Measurements from ENCODE around the gene RAB37. TPM values are rescaled to one million over a fixed set of nuclear protein-coding genes. Genes with fewer than 3 reads are reported as not detected.

RAB37 gene
- total and polyA plus RNA-seq, 2 of the 8 experiments (the other 6 are each of a cell fraction or from before 2014, with no cell fraction given): 5.5 to 6.1 TPM

DNA sequence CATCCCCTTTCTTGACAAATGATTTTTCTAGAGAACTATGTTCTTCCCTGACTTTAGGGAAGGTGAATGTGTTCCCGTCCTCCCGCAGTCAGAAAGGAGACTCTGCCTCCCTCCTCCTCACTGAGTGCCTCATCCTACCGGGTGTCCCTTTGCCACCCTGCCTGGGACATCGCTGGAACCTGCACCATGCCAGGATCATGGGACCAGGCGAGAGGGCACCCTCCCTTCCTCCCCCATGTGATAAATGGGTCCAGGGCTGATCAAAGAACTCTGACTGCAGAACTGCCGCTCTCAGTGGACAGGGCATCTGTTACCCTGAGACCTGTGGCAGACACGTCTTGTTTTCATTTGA is 31.7 kb downstream of the RAB37 start:
- Histone ChIP-seq H3K79me2 (ENCODE audit: control insufficient read depth in 1 of 2, insufficient read depth in 2 of 2, low read length in 2 of 2) (no peaks in the 10 kb centered on the region; a peak in 1 of 4 replicates), H2BK20ac (ENCODE audit: low read length) (0 out of 2 replicates have a peak overlapping the region, but pooled peaks have one; percentile 18), H3K4ac (replicated peaks; ENCODE audit: insufficient read length, low read depth, low read length) (no peak overlapping the region), H3K27ac (ENCODE audit: low read depth, low read length) (no peak overlapping the region), H3K79me1 (ENCODE audit: low read depth, low read length) (peaks cover 2% of the 10 kb centered on the region; the same call in 1 of the 2 replicates), H3K18ac (ENCODE audit: extremely low read depth, low read length) (no peak overlapping the region), H2AFZ (ENCODE audit: low read length) (no peak overlapping the region), H3K4me3 (ENCODE audit: extremely low read depth in 1 of 4, insufficient read depth in 2 of 4, low read depth in 3 of 4, low read length in 4 of 4) (no peak overlapping the region), H2AK5ac (ENCODE audit: low read depth, low read length) (no peak overlapping the region), H4K5ac (ENCODE audit: insufficient read length, low read depth, low read length) (no peak overlapping the region), H2BK12ac (ENCODE audit: low read depth, low read length) (no peak overlapping the region), H3K4me2 (ENCODE audit: insufficient read depth in 1 of 2, low read depth in 2 of 2, low read length in 2 of 2) (no peak overlapping the region), H3K36me3 (ENCODE audit: control insufficient read depth in 2 of 4, insufficient read depth in 4 of 4, low read length in 3 of 4) (peaks cover 2 to 44% (median 18%) of the 10 kb centered on the region in 4 experiments; a peak in 6 of 8 replicates), H3K14ac (ENCODE audit: insufficient read length) (no peak overlapping the region), H3K56ac (replicated peaks; ENCODE audit: insufficient read length, low read depth, low read length) (no peak overlapping the region), H3K23ac (ENCODE audit: insufficient read length) (no peak overlapping the region), H4K8ac (ENCODE audit: extremely low read depth, insufficient read depth, low read length) (no peak overlapping the region), H3K9ac (replicated peaks in 1 of 4; ENCODE audit: extremely low read depth in 1 of 4, low read depth in 3 of 4, low read length in 3 of 4) (no peak overlapping the region), H3K23me2 (ENCODE audit: low read depth, low read length) (no peaks in the 10 kb centered on the region), H3K4me1 (replicated peaks in 1 of 4; ENCODE audit: control insufficient read depth in 3 of 4, insufficient read depth in 4 of 4, low read length in 3 of 4) (peaks cover 0 to 9% (median 5%) of the 10 kb centered on the region in 4 experiments; a peak in 4 of 7 replicates), H3K9me3 (ENCODE audit: insufficient read depth in 2 of 2, low read depth in 1 of 2, low read length in 1 of 2) (no peaks in the 10 kb centered on the region), H4K20me1 (replicated peaks in 1 of 2; ENCODE audit: control insufficient read depth in 1 of 2, insufficient read depth in 2 of 2, low read length in 2 of 2) (peaks cover 7 to 10% of the 10 kb centered on the region in 2 experiments), H2BK120ac (replicated peaks; ENCODE audit: low read depth, low read length) (no peak overlapping the region), H2BK15ac (ENCODE audit: low read length) (no peak overlapping the region), H2BK5ac (ENCODE audit: low read depth, low read length) (no peak overlapping the region), H3K27me3 (replicated peaks in 1 of 4; ENCODE audit: control insufficient read depth in 3 of 4, extremely low read depth in 1 of 4, insufficient read depth in 3 of 4, low read length in 3 of 4) (no peaks in the 10 kb centered on the region), H4K91ac (replicated peaks; ENCODE audit: insufficient read length, low read length) (no peak overlapping the region)
- DNase-seq (ENCODE audit: low read depth in 1 of 2, low spot score in 2 of 2) (no peak), FAIRE-seq (no peak)
- POLR2A ChIA-PET (ENCODE audit: partially characterized antibody): interaction anchor here (1.1 to 3.2 kb wide), 5 partner anchors 9 to 23 kb away, joined by 4 to 44 read pairs (median 9); no protein-coding TSS in a partner anchor
- 87% methylated on average over 7 of the region's 7 CpGs; no CpG with 5 or more reads in 1 of the 2 experiments for WGBS, 2 experiments (ENCODE audit: extremely low coverage in 1 of 2, insufficient coverage in 1 of 2, insufficient read length in 1 of 2, insufficient replicate concordance in 2 of 2, low coverage in 1 of 2, low lambda C conversion rate in 2 of 2, missing lambda C conversion rate in 1 of 2)
- CTCF ChIA-PET (ENCODE audit: partially characterized antibody): interaction anchor here (0.7 to 99.6 kb wide), 6 partner anchors 12 to 111 kb away, joined by 3 to 2981 read pairs (median 118); partner anchors contain the start of genes FDXR, GRIN2C and NHERF1
- TF ChIP-seq JUN (IDR thresholded peaks at IDR 0.05; ENCODE audit: low read depth, low read length) (no peak), ASH2L (IDR thresholded peaks at IDR 0.05; ENCODE audit: low read length) (no peak), JUND (IDR thresholded peaks at IDR 0.05; ENCODE audit: low read length) (no peak), GTF2F1 (IDR thresholded peaks at IDR 0.05; ENCODE audit: borderline replicate concordance, low read depth, low read length) (no peak), GABPA (IDR thresholded peaks at IDR 0.05; ENCODE audit: borderline replicate concordance, insufficient read depth, low read length) (no peak), KDM4A (IDR thresholded peaks at IDR 0.05; ENCODE audit: low read depth, low read length, severe bottlenecking) (no peak), SIN3A (conservative IDR thresholded peaks at IDR 0.05 in 1 of 2, IDR thresholded peaks at IDR 0.05 in 1 of 2; ENCODE audit: low read depth in 1 of 2, low read length in 2 of 2) (no peak), SIX5 (IDR thresholded peaks at IDR 0.05; ENCODE audit: low read depth, low read length) (no peak), POU5F1 (IDR thresholded peaks at IDR 0.05; ENCODE audit: low read depth, low read length) (no peak), KDM5A (IDR thresholded peaks at IDR 0.05; ENCODE audit: low read length) (no peak)
- TF ChIP-seq, protein P1, sequence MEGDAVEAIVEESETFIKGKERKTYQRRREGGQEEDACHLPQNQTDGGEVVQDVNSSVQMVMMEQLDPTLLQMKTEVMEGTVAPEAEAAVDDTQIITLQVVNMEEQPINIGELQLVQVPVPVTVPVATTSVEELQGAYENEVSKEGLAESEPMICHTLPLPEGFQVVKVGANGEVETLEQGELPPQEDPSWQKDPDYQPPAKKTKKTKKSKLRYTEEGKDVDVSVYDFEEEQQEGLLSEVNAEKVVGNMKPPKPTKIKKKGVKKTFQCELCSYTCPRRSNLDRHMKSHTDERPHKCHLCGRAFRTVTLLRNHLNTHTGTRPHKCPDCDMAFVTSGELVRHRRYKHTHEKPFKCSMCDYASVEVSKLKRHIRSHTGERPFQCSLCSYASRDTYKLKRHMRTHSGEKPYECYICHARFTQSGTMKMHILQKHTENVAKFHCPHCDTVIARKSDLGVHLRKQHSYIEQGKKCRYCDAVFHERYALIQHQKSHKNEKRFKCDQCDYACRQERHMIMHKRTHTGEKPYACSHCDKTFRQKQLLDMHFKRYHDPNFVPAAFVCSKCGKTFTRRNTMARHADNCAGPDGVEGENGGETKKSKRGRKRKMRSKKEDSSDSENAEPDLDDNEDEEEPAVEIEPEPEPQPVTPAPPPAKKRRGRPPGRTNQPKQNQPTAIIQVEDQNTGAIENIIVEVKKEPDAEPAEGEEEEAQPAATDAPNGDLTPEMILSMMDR (IDR thresholded peaks at IDR 0.05; ENCODE audit: control extremely low read depth in 1 of 3, insufficient read depth in 1 of 3, low read depth in 1 of 3, low read length in 3 of 3): no peak

Data from H1 (cell line).